Cardiac muscle cell (in vitro differentiated cells and primary cell): ENCODE results near the gene MAPK1. TPM values are rescaled to one million over a fixed set of nuclear protein-coding genes. Genes with fewer than 3 reads are reported as not detected.

ENCODE experiments used
- DNase-seq, 2 donors: peaks; one replicate each; pipeline versions ENCODE4 v3.0.0 to v3.0.0-alpha.2; 2010 to 2017; ENCODE audit warnings: low read depth in 1 of 2, low spot score in 1 of 2
- H3K27ac ChIP-seq: fragments of 200-600 bp; sonication (generic); 2 replicates; pipeline ENCODE4 v1.5.1; 2016
- H3K27me3 ChIP-seq: fragments of 200-600 bp; sonication (generic); 2 replicates; pipeline ENCODE4 v1.6.0; 2016; ENCODE audit warnings: control low read depth
- H3K36me3 ChIP-seq: fragments of 200-600 bp; sonication (generic); 2 replicates; pipeline ENCODE4 v1.5.1; 2016; ENCODE audit warnings: control low read depth
- H3K4me1 ChIP-seq: fragments of 200-600 bp; sonication (generic); 2 replicates; pipeline ENCODE4 v1.8.1; 2017; ENCODE audit warnings: low read depth, mild to moderate bottlenecking, mixed run types
- H3K4me3 ChIP-seq: fragments of 200-600 bp; sonication (generic); 2 replicates; pipeline ENCODE4 v1.5.1; 2016; ENCODE audit warnings: mild to moderate bottlenecking
- H3K9me3 ChIP-seq: fragments of 200-600 bp; sonication (generic); 2 replicates; pipeline ENCODE4 v1.5.1; 2017; ENCODE audit warnings: low read depth, mild to moderate bottlenecking, control low read depth
- polyA plus RNA-seq: library from polyadenylated mRNA; unstranded; fragments of >200 nt; fragmentation: Nextera tagmentation; extraction: Ambion mirVana; gene quantifications from 2 replicates; pipeline ENCODE4 v1.2.1, GENCODE V29; 2016
- total RNA-seq: library from RNA; depleted of rRNA; stranded (reverse); fragments of >200 nt; gene quantifications from 2 replicates; pipeline ENCODE4 v1.2.3, GENCODE V29; 2016
- TF ChIP-seq, protein P1 (sequence below): IDR thresholded peaks from 2 replicates; pipeline ENCODE4 v1.5.1; 2012; ENCODE audit warnings: low read depth, mild to moderate bottlenecking, low read length

MAPK1 gene
- total and polyA plus RNA-seq, 2 experiments from 2014 or later = 32.7 to 72.1 TPM

DNA sequence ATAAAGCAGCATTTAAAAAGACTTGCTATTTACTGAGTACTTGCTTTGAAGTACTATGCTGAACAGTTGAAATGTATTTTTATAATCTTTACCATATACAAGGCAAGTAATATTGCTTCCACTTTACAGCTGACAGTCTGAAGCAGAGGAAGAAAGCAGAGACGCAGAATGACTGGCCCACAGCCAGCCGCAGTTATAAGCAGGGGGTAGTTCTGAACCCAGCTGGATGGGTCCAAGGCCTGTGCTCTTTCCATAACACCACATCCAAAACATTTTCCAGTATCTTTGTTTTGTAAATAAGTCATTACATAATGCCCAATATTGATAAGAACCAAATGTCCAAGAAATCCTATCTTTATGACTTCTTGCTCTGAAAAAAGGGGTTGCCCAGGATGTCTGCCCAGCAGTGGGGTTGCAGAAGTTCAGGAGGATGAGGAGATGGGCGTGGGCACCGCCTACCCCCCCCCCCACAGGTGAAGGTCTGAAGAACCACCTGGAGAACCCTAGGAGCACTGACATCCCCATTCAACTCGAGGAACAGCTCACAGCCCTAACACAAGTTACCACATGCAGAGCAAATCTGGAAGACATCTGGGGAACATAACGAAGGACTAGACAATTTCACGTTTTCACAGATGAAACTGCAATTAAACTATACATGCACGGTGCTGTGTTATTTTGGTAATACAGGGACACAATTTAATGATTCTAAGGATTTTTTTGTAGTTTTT lies 107.6 kb downstream of the MAPK1 start:
- no peaks in the 10 kb centered on the region for H3K9me3 ChIP-seq
- H3K27ac ChIP-seq = no peak overlapping the region
- H3K36me3 ChIP-seq = peaks cover 29% of the 10 kb centered on the region
- H3K27me3 ChIP-seq = no peaks in the 10 kb centered on the region
- H3K4me1 ChIP-seq = peaks cover 8% of the 10 kb centered on the region
- no peak overlapping the region for H3K4me3 ChIP-seq
- no peak for DNase-seq
- TF ChIP-seq, protein P1, sequence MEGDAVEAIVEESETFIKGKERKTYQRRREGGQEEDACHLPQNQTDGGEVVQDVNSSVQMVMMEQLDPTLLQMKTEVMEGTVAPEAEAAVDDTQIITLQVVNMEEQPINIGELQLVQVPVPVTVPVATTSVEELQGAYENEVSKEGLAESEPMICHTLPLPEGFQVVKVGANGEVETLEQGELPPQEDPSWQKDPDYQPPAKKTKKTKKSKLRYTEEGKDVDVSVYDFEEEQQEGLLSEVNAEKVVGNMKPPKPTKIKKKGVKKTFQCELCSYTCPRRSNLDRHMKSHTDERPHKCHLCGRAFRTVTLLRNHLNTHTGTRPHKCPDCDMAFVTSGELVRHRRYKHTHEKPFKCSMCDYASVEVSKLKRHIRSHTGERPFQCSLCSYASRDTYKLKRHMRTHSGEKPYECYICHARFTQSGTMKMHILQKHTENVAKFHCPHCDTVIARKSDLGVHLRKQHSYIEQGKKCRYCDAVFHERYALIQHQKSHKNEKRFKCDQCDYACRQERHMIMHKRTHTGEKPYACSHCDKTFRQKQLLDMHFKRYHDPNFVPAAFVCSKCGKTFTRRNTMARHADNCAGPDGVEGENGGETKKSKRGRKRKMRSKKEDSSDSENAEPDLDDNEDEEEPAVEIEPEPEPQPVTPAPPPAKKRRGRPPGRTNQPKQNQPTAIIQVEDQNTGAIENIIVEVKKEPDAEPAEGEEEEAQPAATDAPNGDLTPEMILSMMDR = no peak

DNA sequence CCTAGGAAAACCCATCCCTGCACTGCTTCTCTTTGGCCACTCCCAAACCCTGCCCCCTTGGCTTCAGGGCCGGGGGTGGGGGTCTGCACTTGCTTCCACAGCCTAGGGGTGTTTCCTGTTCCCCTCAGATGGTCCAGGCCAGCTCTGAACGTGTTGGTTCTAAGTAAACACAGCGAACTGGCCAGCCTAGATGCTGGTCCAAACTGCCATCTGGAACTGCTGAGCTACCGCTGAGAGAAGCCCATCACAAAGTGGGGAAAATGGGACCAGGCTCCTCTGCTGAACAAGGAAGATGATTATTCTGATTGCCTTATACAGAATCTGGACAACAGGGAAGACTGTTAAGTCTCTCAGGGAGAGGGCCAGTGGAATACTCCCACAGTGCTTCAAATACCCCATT lies 108.4 kb downstream of the MAPK1 start:
- Histone ChIP-seq H3K36me3 (peaks cover 29% of the 10 kb centered on the region), H3K9me3 (no peaks in the 10 kb centered on the region), H3K4me1 (peaks cover 13% of the 10 kb centered on the region), H3K27me3 (no peaks in the 10 kb centered on the region), H3K27ac (no peak overlapping the region), H3K4me3 (no peak overlapping the region)
- TF ChIP-seq, protein P1 = no peak
- no peak for DNase-seq

DNA sequence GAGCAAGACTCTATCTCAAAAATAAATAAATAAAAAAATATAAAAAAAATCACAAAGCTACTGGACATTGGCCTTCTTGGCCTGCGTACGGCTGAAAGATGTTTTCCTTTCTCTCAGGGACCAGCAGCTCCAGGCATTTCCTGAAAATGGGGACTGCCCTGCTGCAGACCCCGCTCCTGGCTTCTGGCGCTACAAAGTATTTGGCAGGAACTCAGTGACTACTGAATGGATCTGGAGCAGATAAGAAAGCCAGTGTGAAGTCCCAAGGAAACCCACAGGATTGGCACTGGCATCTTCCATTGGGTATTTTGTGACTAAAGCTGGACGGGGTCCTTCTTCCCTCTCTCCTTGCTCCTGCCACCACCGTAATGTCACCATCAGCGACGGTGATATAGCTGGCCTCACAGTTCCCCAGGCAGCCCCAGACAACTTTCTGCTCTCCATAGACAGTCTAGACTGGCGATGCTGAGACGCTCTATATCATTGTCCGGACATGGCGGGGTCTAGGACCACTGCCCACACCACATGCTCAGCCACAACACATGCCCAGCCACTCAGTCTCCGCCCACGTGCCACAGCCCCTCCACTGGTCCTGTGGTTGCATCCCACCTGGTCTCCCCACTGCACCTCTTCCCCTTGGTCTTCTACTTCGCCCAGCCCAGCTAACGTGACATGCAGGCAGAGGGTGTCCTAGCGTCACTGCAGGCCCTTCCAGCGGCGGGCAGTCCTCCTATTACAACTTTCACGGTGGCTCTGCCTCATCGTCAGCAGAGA lies 109.2 kb downstream of the MAPK1 start:
- TF ChIP-seq, protein P1 = no peak
- DNase-seq = peak in 1 of 2 donors; percentile 31
- Histone ChIP-seq H3K27ac (no peak overlapping the region), H3K36me3 (peaks cover 22% of the 10 kb centered on the region), H3K9me3 (no peaks in the 10 kb centered on the region), H3K4me3 (no peak overlapping the region), H3K27me3 (no peaks in the 10 kb centered on the region), H3K4me1 (peaks cover 13% of the 10 kb centered on the region)

DNA sequence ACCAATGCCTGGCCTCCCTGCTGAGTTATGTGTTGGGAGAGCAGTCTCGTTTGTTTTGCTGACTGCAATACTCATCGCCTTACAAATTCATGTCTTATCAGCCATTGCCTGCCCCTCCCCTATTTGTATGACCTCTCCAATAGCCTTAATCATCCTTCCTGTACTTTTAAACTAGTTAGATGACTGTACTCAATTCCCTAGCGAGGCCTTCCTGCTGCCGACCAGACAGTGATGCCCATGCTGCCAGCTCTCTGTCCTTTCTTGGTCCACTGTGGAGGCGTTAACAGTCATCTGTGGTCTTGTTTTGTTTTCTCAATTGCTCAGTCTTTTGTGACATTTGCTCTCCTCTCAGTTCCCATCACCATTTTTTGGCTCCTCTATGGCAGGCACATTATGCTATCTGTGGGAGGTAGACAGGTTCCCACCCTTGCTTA lies 111.6 kb downstream of the MAPK1 start:
- TF ChIP-seq, protein P1 = no peak
- no peak overlapping the region for H3K27ac ChIP-seq
- peak in 1 of 2 donors; percentile 64 for DNase-seq
- H3K4me1 ChIP-seq = peaks cover 23% of the 10 kb centered on the region
- H3K36me3 ChIP-seq = peaks cover 9% of the 10 kb centered on the region
- no peaks in the 10 kb centered on the region for H3K9me3 ChIP-seq
- no peaks in the 10 kb centered on the region for H3K27me3 ChIP-seq
- no peak overlapping the region for H3K4me3 ChIP-seq

DNA sequence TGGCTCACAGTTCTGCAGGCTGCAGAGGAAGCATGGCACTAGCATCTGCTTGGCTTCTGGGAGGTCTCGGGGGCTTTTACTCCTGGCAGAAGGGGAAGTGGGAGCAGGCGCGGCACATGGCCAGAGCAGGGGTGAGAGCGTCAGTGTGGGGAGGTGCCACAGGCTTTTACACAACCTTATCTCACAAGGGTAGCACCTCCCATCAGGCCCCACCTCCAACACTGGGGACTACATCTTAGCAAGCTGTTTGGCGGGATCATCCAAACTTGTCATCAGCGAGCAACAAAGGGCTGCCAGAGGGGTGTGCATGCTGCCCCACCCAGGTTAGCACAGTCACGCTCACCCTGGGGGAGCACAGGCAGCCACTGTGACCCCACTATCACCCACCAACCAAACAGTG lies 112.9 kb downstream of the MAPK1 start:
- no peaks in the 10 kb centered on the region for H3K27me3 ChIP-seq
- H3K4me1 ChIP-seq = peaks cover 23% of the 10 kb centered on the region
- H3K9me3 ChIP-seq = no peaks in the 10 kb centered on the region
- DNase-seq = peak in 1 of 2 donors; percentile 58
- TF ChIP-seq, protein P1 = no peak
- H3K36me3 ChIP-seq = no peaks in the 10 kb centered on the region
- no peak overlapping the region for H3K4me3 ChIP-seq
- peak overlapping the region; percentile 78 for H3K27ac ChIP-seq
